ENCODE measurements around the gene EIF4A3.

Gene EIF4A3

GRCh38 chr17:80106751-80107150 lies 40.2 kb downstream of the EIF4A3 start:
- CTCF ChIA-PET = interaction anchor here (1.4 kb wide), 1 partner anchor 89 kb away, joined by 5 read pairs; no protein-coding TSS in a partner anchor

DNA sequence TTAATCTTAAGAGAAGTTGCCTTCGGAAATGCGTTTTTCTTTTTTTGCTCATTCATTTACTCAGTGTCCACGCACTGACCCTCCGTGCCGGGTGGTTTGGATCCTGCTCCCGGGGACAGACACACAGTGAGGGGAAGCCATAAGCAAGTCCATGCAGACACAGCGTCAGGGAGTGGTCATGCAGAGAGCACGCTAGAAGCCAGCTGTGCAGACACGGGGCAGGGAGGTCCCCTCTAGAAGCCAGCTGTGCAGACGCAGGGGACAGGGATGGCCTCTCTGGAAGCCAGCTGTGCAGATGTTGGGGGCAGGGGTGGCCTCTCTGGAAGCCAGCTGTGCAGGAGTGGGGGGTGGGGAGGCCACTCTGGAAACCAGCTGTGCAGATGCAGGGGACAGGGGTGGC lies 40.8 kb downstream of the EIF4A3 start:
- TF ChIP-seq, protein P1, sequence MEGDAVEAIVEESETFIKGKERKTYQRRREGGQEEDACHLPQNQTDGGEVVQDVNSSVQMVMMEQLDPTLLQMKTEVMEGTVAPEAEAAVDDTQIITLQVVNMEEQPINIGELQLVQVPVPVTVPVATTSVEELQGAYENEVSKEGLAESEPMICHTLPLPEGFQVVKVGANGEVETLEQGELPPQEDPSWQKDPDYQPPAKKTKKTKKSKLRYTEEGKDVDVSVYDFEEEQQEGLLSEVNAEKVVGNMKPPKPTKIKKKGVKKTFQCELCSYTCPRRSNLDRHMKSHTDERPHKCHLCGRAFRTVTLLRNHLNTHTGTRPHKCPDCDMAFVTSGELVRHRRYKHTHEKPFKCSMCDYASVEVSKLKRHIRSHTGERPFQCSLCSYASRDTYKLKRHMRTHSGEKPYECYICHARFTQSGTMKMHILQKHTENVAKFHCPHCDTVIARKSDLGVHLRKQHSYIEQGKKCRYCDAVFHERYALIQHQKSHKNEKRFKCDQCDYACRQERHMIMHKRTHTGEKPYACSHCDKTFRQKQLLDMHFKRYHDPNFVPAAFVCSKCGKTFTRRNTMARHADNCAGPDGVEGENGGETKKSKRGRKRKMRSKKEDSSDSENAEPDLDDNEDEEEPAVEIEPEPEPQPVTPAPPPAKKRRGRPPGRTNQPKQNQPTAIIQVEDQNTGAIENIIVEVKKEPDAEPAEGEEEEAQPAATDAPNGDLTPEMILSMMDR (IDR thresholded peaks at IDR 0.05; ENCODE audit: control extremely low read depth, extremely low read depth, low read depth, missing control alignments) = no peak
- CTCF ChIA-PET = interaction anchor here (1.4 kb wide), 1 partner anchor 90 kb away, joined by 5 read pairs; no protein-coding TSS in a partner anchor
- POLR2A ChIA-PET = interaction anchor here (0.6 kb wide), 1 partner anchor 309 kb away, joined by 3 read pairs; the partner anchor contains the start of gene CBX8
- no peak for DNase-seq (ENCODE audit: extremely low spot score)

More at GRCh38 chr17:80106751-80107150, 40.2 kb downstream of the EIF4A3 start:
- DNase-seq (ENCODE audit: extremely low spot score) = no peak
- TF ChIP-seq, protein P1 (IDR thresholded peaks at IDR 0.05; ENCODE audit: control extremely low read depth, extremely low read depth, low read depth, missing control alignments) = no peak
- POLR2A ChIA-PET = interaction anchor here (0.6 kb wide), 1 partner anchor 310 kb away, joined by 3 read pairs; the partner anchor contains the start of gene CBX8

DNA sequence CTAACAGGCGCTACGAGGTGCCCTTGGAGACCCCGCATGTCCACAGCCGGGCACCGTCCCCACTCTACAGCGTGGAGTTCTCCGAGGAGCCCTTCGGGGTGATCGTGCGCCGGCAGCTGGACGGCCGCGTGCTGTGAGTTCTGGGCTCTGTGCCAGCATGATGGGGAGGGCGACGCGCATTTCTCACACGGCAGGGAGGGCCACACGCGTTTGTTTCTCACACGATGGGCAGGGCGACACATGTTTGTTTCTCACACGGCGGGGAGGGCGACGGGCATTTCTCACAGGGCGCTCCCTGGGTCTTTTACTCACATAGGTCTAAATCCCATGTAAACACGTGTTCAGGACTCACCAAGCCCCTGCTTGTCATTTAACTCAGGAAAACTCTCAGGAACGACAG lies 41.2 kb downstream of the EIF4A3 start:
- ChIA-PET POLR2A (no interaction called here), CTCF (interaction anchor here (1.1 to 1.4 kb wide), 2 partner anchors 23 to 90 kb away, joined by 3 to 5 read pairs; no protein-coding TSS in a partner anchor)
- DNase-seq (ENCODE audit: extremely low spot score) = no peak
- TF ChIP-seq, protein P1 (IDR thresholded peaks at IDR 0.05; ENCODE audit: control extremely low read depth, extremely low read depth, low read depth, missing control alignments) = no peak

GRCh38 chr17:80104956-80105375 lies 42.0 kb downstream of the EIF4A3 start:
- ChIA-PET POLR2A (no interaction called here), CTCF (interaction anchor here (1.1 kb wide), 1 partner anchor 23 kb away, joined by 3 read pairs; no protein-coding TSS in a partner anchor)
- no peak for DNase-seq (ENCODE audit: extremely low spot score)
- TF ChIP-seq, protein P1 (IDR thresholded peaks at IDR 0.05; ENCODE audit: control extremely low read depth, extremely low read depth, low read depth, missing control alignments) = no peak

- CTCF ChIA-PET = interaction anchor here (1.1 to 1.3 kb wide), 2 partner anchors 22 kb away, joined by 3 read pairs; no protein-coding TSS in a partner anchor
- POLR2A ChIA-PET = no interaction called here
- TF ChIP-seq, protein P1 (IDR thresholded peaks at IDR 0.05; ENCODE audit: control extremely low read depth, extremely low read depth, low read depth, missing control alignments) = no peak
- DNase-seq (ENCODE audit: extremely low spot score) = no peak
Observed at GRCh38 chr17:80104321-80104955, 42.5 kb downstream of the EIF4A3 start.

DNA sequence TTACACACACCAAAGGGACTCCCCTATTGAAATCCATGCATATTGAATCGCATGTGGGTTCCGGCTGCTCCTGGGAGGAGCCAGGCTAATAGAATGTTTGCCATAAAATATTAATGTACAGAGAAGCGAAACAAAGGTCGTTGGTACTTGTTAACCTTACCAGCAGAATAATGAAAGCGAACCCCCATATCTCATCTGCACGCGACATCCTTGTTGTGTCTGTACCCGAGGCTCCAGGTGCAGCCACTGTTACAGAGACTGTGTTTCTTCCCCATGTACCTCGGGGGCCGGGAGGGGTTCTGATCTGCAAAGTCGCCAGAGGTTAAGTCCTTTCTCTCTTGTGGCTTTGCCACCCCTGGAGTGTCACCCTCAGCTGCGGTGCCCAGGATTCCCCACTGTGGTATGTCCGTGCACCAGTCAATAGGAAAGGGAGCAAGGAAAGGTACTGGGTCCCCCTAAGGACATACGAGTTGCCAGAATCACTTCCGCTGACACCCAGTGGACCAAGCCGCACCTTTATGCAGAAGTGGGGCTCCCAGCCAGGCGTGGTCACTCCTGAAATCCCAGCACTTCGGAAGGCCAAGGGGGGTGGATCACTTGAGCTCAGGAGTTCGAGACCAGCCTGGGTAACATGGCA lies 43.4 kb downstream of the EIF4A3 start:
- CTCF ChIA-PET = interaction anchor here (1.3 kb wide), 1 partner anchor 21 kb away, joined by 3 read pairs; no protein-coding TSS in a partner anchor
- no peak for DNase-seq (ENCODE audit: extremely low spot score)
- TF ChIP-seq, protein P1 (IDR thresholded peaks at IDR 0.05; ENCODE audit: control extremely low read depth, extremely low read depth, low read depth, missing control alignments) = no peak
- POLR2A ChIA-PET = no interaction called here
